KMS-11 (cell line): ENCODE data around the gene TSLP.
A peak's percentile ranks its signal among the peaks of the same experiment; 100 is the strongest.

Experiments used
- H2AFZ ChIP-seq: fragments of 200-600 bp; sonication (generic); 2 replicates; pipeline ENCODE4 v1.6.1; 2016; ENCODE audit warnings: antibody characterized with exemption, mixed run types, low read depth
- H3K27ac ChIP-seq: fragments of 200-600 bp; sonication (generic); 2 replicates; pipeline ENCODE4 v1.6.1; 2016; ENCODE audit warnings: mild to moderate bottlenecking, mixed run types
- H3K27me3 ChIP-seq: fragments of 200-600 bp; sonication (generic); 2 replicates; pipeline ENCODE4 v1.6.1; 2017; ENCODE audit warnings: mild to moderate bottlenecking, low read depth, mixed run types, moderate library complexity; ENCODE audit not compliant: insufficient read depth
- H3K36me3 ChIP-seq: fragments of 200-600 bp; sonication (generic); 2 replicates; pipeline ENCODE4 v1.6.1; 2017; ENCODE audit warnings: mild to moderate bottlenecking, mixed run types; ENCODE audit not compliant: insufficient read depth
- H3K4me1 ChIP-seq: fragments of 200-600 bp; sonication (generic); 2 replicates; pipeline ENCODE4 v1.6.1; 2016; ENCODE audit warnings: mild to moderate bottlenecking, low read depth, mixed run types; ENCODE audit not compliant: poor library complexity, severe bottlenecking
- H3K4me2 ChIP-seq: fragments of 200-600 bp; sonication (generic); 2 replicates; pipeline ENCODE4 v1.7.0; 2016; ENCODE audit warnings: mild to moderate bottlenecking, mixed run types
- H3K4me3 ChIP-seq: fragments of 200-600 bp; sonication (generic); IDR thresholded peaks from 2 replicates; pipeline ENCODE4 v1.6.1; 2017; ENCODE audit warnings: low read depth, low read length, mixed read lengths; ENCODE audit not compliant: insufficient read depth
- H3K79me2 ChIP-seq: fragments of 200-600 bp; sonication (generic); 2 replicates; pipeline ENCODE4 v1.6.1; 2016; ENCODE audit warnings: low read depth, mixed run types; ENCODE audit not compliant: insufficient read depth
- H3K9ac ChIP-seq: fragments of 200-600 bp; sonication (generic); 2 replicates; pipeline ENCODE4 v1.6.1; 2016; ENCODE audit warnings: mild to moderate bottlenecking, mixed run types
- H4K20me1 ChIP-seq: fragments of 200-600 bp; sonication (generic); 2 replicates; pipeline ENCODE4 v1.6.1; 2016; ENCODE audit warnings: mild to moderate bottlenecking, mixed run types; ENCODE audit not compliant: insufficient read depth
- TF ChIP-seq, protein P1 (sequence below): fragments of 200-600 bp; sonication (generic); conservative IDR thresholded peaks from 2 replicates; pipeline ENCODE4 v1.6.1; 2017; ENCODE audit warnings: low read depth, mild to moderate bottlenecking, antibody characterized with exemption, low read length, moderate library complexity, mixed read lengths

The TSLP gene

DNA sequence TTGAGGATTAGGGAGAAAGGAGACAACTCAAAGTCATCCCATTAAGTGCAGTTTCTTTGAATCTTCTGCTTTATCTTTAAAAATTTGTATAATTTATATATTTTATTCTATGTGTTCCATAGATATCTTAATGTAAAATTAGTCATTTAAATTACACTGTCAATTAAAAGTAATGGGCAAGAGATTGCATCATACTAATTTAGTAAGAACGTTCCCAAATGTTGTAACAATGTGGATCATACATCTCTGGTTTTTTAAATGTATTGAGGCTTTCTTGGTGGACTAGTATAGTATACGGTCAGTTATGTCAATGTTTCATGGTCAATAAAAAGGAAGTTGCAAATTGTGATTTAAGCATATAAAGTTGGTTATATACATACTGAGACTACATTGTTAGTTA, 6.2 kb downstream of the TSLP start:
- Histone ChIP-seq H3K27me3 (no peaks in the 10 kb centered on the region), H3K27ac (no peak overlapping the region), H3K4me1 (peaks cover 18% of the 10 kb centered on the region), H2AFZ (no peak overlapping the region), H3K79me2 (no peaks in the 10 kb centered on the region), H4K20me1 (no peaks in the 10 kb centered on the region), H3K4me2 (no peak overlapping the region), H3K4me3 (no peak overlapping the region), H3K9ac (no peak overlapping the region), H3K36me3 (no peaks in the 10 kb centered on the region)
- TF ChIP-seq, protein P1, sequence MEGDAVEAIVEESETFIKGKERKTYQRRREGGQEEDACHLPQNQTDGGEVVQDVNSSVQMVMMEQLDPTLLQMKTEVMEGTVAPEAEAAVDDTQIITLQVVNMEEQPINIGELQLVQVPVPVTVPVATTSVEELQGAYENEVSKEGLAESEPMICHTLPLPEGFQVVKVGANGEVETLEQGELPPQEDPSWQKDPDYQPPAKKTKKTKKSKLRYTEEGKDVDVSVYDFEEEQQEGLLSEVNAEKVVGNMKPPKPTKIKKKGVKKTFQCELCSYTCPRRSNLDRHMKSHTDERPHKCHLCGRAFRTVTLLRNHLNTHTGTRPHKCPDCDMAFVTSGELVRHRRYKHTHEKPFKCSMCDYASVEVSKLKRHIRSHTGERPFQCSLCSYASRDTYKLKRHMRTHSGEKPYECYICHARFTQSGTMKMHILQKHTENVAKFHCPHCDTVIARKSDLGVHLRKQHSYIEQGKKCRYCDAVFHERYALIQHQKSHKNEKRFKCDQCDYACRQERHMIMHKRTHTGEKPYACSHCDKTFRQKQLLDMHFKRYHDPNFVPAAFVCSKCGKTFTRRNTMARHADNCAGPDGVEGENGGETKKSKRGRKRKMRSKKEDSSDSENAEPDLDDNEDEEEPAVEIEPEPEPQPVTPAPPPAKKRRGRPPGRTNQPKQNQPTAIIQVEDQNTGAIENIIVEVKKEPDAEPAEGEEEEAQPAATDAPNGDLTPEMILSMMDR = no peak

DNA sequence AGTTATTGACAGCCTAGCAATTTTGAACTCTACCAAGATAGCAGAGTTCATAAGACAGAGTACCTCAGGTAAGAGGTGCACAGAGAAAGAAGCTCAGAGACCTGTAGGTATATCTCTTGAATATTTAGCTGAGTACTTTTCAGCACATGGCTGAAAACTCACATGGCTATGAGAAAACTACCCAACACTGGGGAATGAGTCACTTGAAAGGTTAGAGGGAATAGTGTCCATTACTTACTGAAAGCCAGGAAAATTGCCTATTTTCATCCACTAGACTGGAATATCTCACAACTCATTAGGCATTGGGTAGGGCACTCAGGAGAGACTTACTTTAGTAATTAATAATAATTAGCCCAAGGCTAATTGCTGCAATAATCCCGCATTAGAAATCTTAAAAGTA, 8.3 kb downstream of the TSLP start:
- Histone ChIP-seq H4K20me1 (no peaks in the 10 kb centered on the region), H3K27me3 (no peaks in the 10 kb centered on the region), H3K27ac (no peak overlapping the region), H3K4me3 (no peak overlapping the region), H3K4me1 (peaks cover 16% of the 10 kb centered on the region), H3K9ac (no peak overlapping the region), H3K4me2 (no peak overlapping the region), H2AFZ (no peak overlapping the region), H3K79me2 (no peaks in the 10 kb centered on the region), H3K36me3 (no peaks in the 10 kb centered on the region)
- TF ChIP-seq, protein P1 = no peak

DNA sequence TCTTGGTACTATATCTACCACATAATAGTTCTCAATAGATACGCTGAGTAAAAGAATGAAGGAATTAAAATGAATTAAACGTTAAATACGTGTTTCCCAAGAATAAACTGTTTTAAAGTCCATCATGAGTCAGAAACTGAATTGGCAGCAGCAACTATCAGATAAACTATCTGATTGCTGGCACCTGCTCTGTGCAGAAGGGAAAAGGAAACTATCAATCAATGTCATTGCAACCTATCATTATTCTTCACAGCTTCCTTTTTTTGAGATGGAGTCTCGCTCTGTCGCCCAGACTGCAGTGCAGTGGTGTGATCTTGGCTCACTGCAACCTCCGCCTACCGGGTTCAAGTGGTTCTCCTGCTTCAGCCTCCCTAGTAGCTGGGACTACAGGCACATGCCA, 11.8 kb downstream of the TSLP start:
- TF ChIP-seq, protein P1 = no peak
- H3K79me2 ChIP-seq = no peaks in the 10 kb centered on the region
- no peaks in the 10 kb centered on the region for H3K4me1 ChIP-seq
- H3K9ac ChIP-seq = no peak overlapping the region
- no peaks in the 10 kb centered on the region for H3K27me3 ChIP-seq
- no peak overlapping the region for H2AFZ ChIP-seq
- no peak overlapping the region for H3K27ac ChIP-seq
- no peak overlapping the region for H3K4me3 ChIP-seq
- H3K4me2 ChIP-seq = no peak overlapping the region
- H3K36me3 ChIP-seq = no peaks in the 10 kb centered on the region
- H4K20me1 ChIP-seq = no peaks in the 10 kb centered on the region

DNA sequence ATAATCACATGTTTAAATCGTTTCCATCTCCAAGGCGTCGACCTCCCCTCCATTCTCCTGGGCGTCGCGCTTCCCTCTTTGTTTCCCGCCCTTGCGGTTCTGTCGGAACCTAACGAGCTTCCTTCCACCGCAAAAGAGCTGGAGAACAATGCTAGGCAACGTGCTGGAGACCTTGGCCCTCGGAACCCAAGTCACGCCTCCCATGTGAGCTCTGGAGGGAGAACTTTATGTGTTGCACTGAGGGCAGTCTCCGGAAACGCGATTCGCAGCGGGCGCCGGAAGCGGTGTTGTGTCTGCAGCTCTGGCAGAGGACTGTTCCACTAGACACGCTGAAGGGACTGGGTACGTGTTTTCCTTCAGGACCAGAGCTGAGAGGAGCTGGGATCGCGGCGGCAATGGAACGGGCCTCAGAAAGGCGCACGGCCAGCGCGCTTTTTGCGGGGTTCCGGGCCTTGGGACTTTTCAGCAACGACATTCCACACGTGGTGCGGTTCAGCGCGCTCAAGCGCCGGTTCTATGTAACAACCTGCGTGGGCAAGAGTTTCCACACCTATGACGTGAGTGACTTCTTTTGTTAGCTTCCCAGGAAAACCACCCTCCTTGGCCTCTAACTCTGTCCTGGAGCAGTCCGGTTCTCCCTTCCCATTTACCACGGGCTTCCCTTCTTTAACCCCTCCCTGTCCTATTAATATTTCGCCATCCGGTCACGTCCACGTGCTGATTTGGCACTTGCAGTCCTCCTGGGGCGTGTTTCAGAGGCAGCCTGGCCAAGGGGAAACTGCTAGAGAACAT, 20.7 kb downstream of the TSLP start, which contains the start of gene WDR36:
TSS of gene WDR36 (plus strand) at position 287 of the 792 bp plus-strand sequence. CDS start at position 396, 109 bp downstream.
- H3K4me1 ChIP-seq = peaks cover 21% of the 10 kb centered on the region
- H3K4me3 ChIP-seq = peak within 1 kb of the TSS; percentile 71
- TF ChIP-seq, protein P1 = no peak
- peaks cover 19% of the 10 kb centered on the region; the same call in 1 of the 2 replicates for H4K20me1 ChIP-seq
- no peaks in the 10 kb centered on the region; the same call in 1 of the 2 replicates for H3K36me3 ChIP-seq
- peaks cover 45% of the 10 kb centered on the region for H3K79me2 ChIP-seq
- H3K4me2 ChIP-seq = peak within 1 kb of the TSS; percentile 97
- H3K9ac ChIP-seq = peak within 1 kb of the TSS; percentile 83
- peak within 1 kb of the TSS; percentile 96 for H2AFZ ChIP-seq
- H3K27me3 ChIP-seq = no peaks in the 10 kb centered on the region
- peak within 1 kb of the TSS; percentile 68 for H3K27ac ChIP-seq
